Natural killer cell (primary cell): ENCODE measurements around the gene PGAP1. TPM values are rescaled to one million over a fixed set of nuclear protein-coding genes. Genes with fewer than 3 reads are reported as not detected.

Experiments
- ATAC-seq, 3 donors: fragments of 150-1000 bp in 2 of 3; fragments of 200-7000 bp in 1 of 3; cut with Tn5 transposase; 1 replicate in 1 of 3; 2 replicates in 2 of 3; pipeline ENCODE4 v1.10.0; 2021; ENCODE audit warnings: mild to moderate bottlenecking in 2 of 3, moderate library complexity in 2 of 3
- DNase-seq, 2 donors: peaks; one replicate each; pipeline versions ENCODE4 v3.0.0 to v3.0.0-alpha.2; 2013 to 2021; ENCODE audit warnings: mixed read lengths in 1 of 2
- H3K27ac ChIP-seq: one replicate; pipeline ENCODE4 v1.5.1; 2013; ENCODE audit warnings: mild to moderate bottlenecking, low read length
- H3K27me3 ChIP-seq: one replicate; pipeline ENCODE4 v1.6.1; 2013; ENCODE audit warnings: low read length; ENCODE audit not compliant: control insufficient read depth, insufficient read depth
- H3K36me3 ChIP-seq: one replicate; pipeline ENCODE4 v1.6.1; 2013; ENCODE audit warnings: low read length; ENCODE audit not compliant: control insufficient read depth, insufficient read depth
- H3K4me1 ChIP-seq: one replicate; pipeline ENCODE4 v1.6.1; 2013; ENCODE audit warnings: low read length; ENCODE audit not compliant: control insufficient read depth, insufficient read depth
- H3K4me3 ChIP-seq: one replicate; pipeline ENCODE4 v1.5.1; 2013; ENCODE audit warnings: low read length
- H3K9me3 ChIP-seq: one replicate; pipeline ENCODE4 v1.6.1; 2013; ENCODE audit warnings: low read length; ENCODE audit not compliant: control insufficient read depth, insufficient read depth
- H3K27ac Mint-ChIP-seq, 2 donors: one replicate each; pipeline ENCODE4 v1.8.0; 2022; ENCODE audit warnings: mild to moderate bottlenecking in 2 of 2, mixed read lengths in 2 of 2, moderate library complexity in 1 of 2
- H3K27me3 Mint-ChIP-seq, 2 donors: one replicate each; pipeline ENCODE4 v1.8.0; 2022; ENCODE audit warnings: low read depth in 2 of 2, mixed read lengths in 2 of 2
- H3K36me3 Mint-ChIP-seq: one replicate; pipeline ENCODE4 v1.8.0; 2022; ENCODE audit warnings: mixed read lengths
- H3K4me1 Mint-ChIP-seq, 2 donors: one replicate each; pipeline ENCODE4 v1.8.0; 2022; ENCODE audit warnings: mixed read lengths in 2 of 2
- H3K4me3 Mint-ChIP-seq: one replicate; pipeline ENCODE4 v1.8.0; 2022; ENCODE audit warnings: mild to moderate bottlenecking, moderate library complexity, mixed read lengths
- H3K9me3 Mint-ChIP-seq, 2 donors: one replicate each; pipeline ENCODE4 v1.8.0; 2022; ENCODE audit warnings: mixed read lengths in 2 of 2
- CTCF ChIP-seq: fragments of 200-600 bp; IDR thresholded peaks from one replicate; pipeline ENCODE4 v1.8.0; 2022; ENCODE audit warnings: antibody characterized with exemption
- WGBS: methylation state at CpG from one replicate; pipeline ENCODE4 v1.1.7; 2013; ENCODE audit warnings: missing lambda C conversion rate; ENCODE audit not compliant: insufficient coverage; 5-methylcytosine and 5-hydroxymethylcytosine counted together
- intact Hi-C: fragments of 100-400 bp; cut with micrococcal nuclease; formaldehyde crosslinking; loops from one replicate; pipeline ENCODE4 v1.14.2; 2022
- total RNA-seq, 4 donors: library from RNA; stranded (reverse); fragments of 120-200 nt in 1 of 4; gene quantifications; one replicate each; pipeline versions ENCODE4 v1.2.3 to v1.2.4, GENCODE V29; 2013 to 2022

PGAP1 gene
- total RNA-seq, 3 donors from 2014 or later (not counting 1 experiment from before 2014, with no cell fraction given), result 2.5 to 4.9 (median 3.3) TPM

DNA sequence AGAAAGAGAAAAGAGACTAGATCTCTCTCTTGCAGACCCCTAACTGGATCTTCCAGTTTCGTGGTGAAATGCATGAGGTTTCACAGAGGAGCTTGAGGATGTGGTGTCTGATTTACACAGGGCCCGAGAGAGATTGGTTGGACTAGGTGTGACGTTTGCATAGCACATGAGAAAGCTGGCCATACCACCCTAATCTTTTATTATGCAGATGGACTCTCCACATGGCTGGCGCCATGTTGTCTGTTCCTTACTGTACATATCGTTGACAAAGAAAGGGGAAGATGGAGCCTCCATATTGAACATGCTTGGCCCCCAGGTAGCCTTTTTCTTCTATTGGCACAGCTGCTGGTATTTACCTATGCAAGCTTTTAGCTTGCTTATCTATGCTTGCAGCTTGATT, 27.5 kb upstream of the PGAP1 start:
- DNase-seq, result no peak
- H3K4me1 Mint-ChIP-seq, result peaks cover 6 to 12% of the 10 kb centered on the region in 2 donors
- H3K4me3 Mint-ChIP-seq, result no peak overlapping the region

GRCh38 chr2:196952936-196953335, 26.4 kb upstream of the PGAP1 start:
- Mint-ChIP-seq H3K36me3 (no peaks in the 10 kb centered on the region), H3K27ac (no peak overlapping the region), H3K27me3 (peaks cover 0 to 9% of the 10 kb centered on the region in 2 donors), H3K9me3 (no peaks in the 10 kb centered on the region), H3K4me1 (peaks cover 6 to 12% of the 10 kb centered on the region in 2 donors), H3K4me3 (no peak overlapping the region)
- no peaks in the 10 kb centered on the region for H3K9me3 ChIP-seq
- intact Hi-C loops, result no loop called here
- TF ChIP-seq CTCF, result no peak
- H3K36me3 ChIP-seq, result no peaks in the 10 kb centered on the region
- H3K27me3 ChIP-seq, result no peaks in the 10 kb centered on the region
- WGBS, result 88% methylated on average over 2 of the region's 2 CpGs
- no peak overlapping the region for H3K4me3 ChIP-seq
- ATAC-seq (no peak), DNase-seq (no peak)
- no peak overlapping the region for H3K27ac ChIP-seq
- H3K4me1 ChIP-seq, result no peaks in the 10 kb centered on the region

More for the DNA sequence above, 27.5 kb upstream of the PGAP1 start:
- no peak overlapping the region for H3K4me3 ChIP-seq
- no peak overlapping the region for H3K27ac ChIP-seq
- no peaks in the 10 kb centered on the region for H3K27me3 ChIP-seq
- H3K36me3 ChIP-seq, result no peaks in the 10 kb centered on the region
- Mint-ChIP-seq H3K36me3 (no peaks in the 10 kb centered on the region), H3K9me3 (no peaks in the 10 kb centered on the region), H3K27me3 (peaks cover 0 to 9% of the 10 kb centered on the region in 2 donors), H3K27ac (no peak overlapping the region)
- no peak for TF ChIP-seq CTCF
- ATAC-seq, result no peak
- no peaks in the 10 kb centered on the region for H3K9me3 ChIP-seq
- WGBS, result 81% methylated on average over 5 of the region's 5 CpGs
- no peaks in the 10 kb centered on the region for H3K4me1 ChIP-seq
- intact Hi-C loops, result no loop called here

- Histone ChIP-seq H3K4me3 (no peak overlapping the region), H3K4me1 (no peaks in the 10 kb centered on the region), H3K27ac (no peak overlapping the region), H3K9me3 (no peaks in the 10 kb centered on the region), H3K27me3 (no peaks in the 10 kb centered on the region), H3K36me3 (no peaks in the 10 kb centered on the region)
- ATAC-seq (no peak), DNase-seq (no peak)
- H3K27ac Mint-ChIP-seq, result no peak overlapping the region
- no peaks in the 10 kb centered on the region for H3K36me3 Mint-ChIP-seq
- peaks cover 6 to 12% of the 10 kb centered on the region in 2 donors for H3K4me1 Mint-ChIP-seq
- intact Hi-C loops, result no loop called here
- WGBS, result 79% methylated on average over 1 of the region's 2 CpGs
- H3K9me3 Mint-ChIP-seq, result no peaks in the 10 kb centered on the region
- TF ChIP-seq CTCF, result no peak
- H3K27me3 Mint-ChIP-seq, result peaks cover 0 to 9% of the 10 kb centered on the region in 2 donors
- no peak overlapping the region for H3K4me3 Mint-ChIP-seq
Observed at GRCh38 chr2:196951973-196952372, 25.5 kb upstream of the PGAP1 start.

DNA sequence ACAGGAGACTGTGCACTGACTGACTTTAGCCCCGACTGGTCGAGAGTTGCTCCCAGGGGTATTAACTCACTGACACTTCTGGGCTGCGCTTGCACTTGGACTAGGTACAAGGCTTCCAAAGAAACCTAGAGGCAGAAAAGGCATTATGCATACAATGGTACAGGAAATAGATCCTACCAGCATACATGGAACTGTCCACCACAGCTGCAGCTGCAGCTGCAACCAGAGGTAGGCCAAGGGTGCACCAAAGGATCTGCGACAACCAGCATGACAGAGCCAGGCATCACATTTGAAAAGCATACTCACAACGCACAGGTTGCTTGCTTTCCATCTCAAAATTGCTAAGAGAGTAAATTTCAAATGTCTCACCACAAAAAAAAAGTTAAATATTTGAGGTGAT, 22.6 kb upstream of the PGAP1 start:
- Mint-ChIP-seq H3K4me1 (no peaks in the 10 kb centered on the region), H3K27me3 (peaks cover 0 to 4% of the 10 kb centered on the region in 2 donors), H3K9me3 (no peaks in the 10 kb centered on the region), H3K27ac (no peak overlapping the region), H3K36me3 (no peaks in the 10 kb centered on the region), H3K4me3 (no peak overlapping the region)
- ATAC-seq, result no peak
- H3K9me3 ChIP-seq, result no peaks in the 10 kb centered on the region
- intact Hi-C loops, result no loop called here
- H3K27ac ChIP-seq, result no peak overlapping the region
- 85% methylated on average over 5 of the region's 5 CpGs for WGBS
- H3K27me3 ChIP-seq, result no peaks in the 10 kb centered on the region
- H3K36me3 ChIP-seq, result no peaks in the 10 kb centered on the region
- no peak overlapping the region for H3K4me3 ChIP-seq
- TF ChIP-seq CTCF, result no peak
- DNase-seq, result no peak
- H3K4me1 ChIP-seq, result no peaks in the 10 kb centered on the region
